DOHH2 (cell line): ENCODE results near the gene RPS5.

ENCODE experiments used
- H3F3A ChIP-seq: fragments of 200-600 bp; sonication (generic), shearing (Covaris generic); 2 replicates; pipeline ENCODE4 v1.6.0; 2016; ENCODE audit warnings: antibody characterized with exemption, mild to moderate bottlenecking; ENCODE audit not compliant: control insufficient read depth, insufficient read depth
- H3K27ac ChIP-seq: fragments of 200-600 bp; sonication (generic); 2 replicates; pipeline ENCODE4 v1.5.1; 2014; ENCODE audit warnings: low read depth, mild to moderate bottlenecking, low read length, moderate library complexity
- H3K27me3 ChIP-seq: fragments of 200-600 bp; sonication (generic); 2 replicates; pipeline ENCODE4 v1.6.1; 2014; ENCODE audit warnings: mild to moderate bottlenecking, low read length, mixed read lengths; ENCODE audit not compliant: control insufficient read depth
- H3K36me3 ChIP-seq: fragments of 200-600 bp; sonication (generic); 2 replicates; pipeline ENCODE4 v1.6.1; 2014; ENCODE audit warnings: mild to moderate bottlenecking, low read length, moderate library complexity, mixed read lengths; ENCODE audit not compliant: control insufficient read depth
- H3K4me1 ChIP-seq: fragments of 200-600 bp; sonication (generic); 2 replicates; pipeline ENCODE4 v1.6.1; 2014; ENCODE audit warnings: mild to moderate bottlenecking, low read length, mixed read lengths; ENCODE audit not compliant: control insufficient read depth
- H3K4me2 ChIP-seq: fragments of 200-600 bp; sonication (generic); 2 replicates; pipeline ENCODE4 v1.6.0; 2014; ENCODE audit warnings: mild to moderate bottlenecking, low read length, moderate library complexity
- H3K4me3 ChIP-seq: fragments of 200-600 bp; sonication (generic); 2 replicates; pipeline ENCODE4 v1.5.1; 2014; ENCODE audit warnings: mild to moderate bottlenecking, low read length, mixed read lengths
- H3K79me2 ChIP-seq: fragments of 200-600 bp; sonication (generic); 2 replicates; pipeline ENCODE4 v1.6.1; 2014; ENCODE audit warnings: mild to moderate bottlenecking, low read length, mixed read lengths; ENCODE audit not compliant: control insufficient read depth
- H3K9me2 ChIP-seq: fragments of 200-600 bp; sonication (generic); replicated peaks from 2 replicates; pipeline ENCODE4 v1.6.1; 2014; ENCODE audit warnings: mild to moderate bottlenecking, low read length, mixed read lengths; ENCODE audit not compliant: control insufficient read depth
- H3K9me3 ChIP-seq: fragments of 200-600 bp; sonication (generic); 2 replicates; pipeline ENCODE4 v1.6.1; 2014; ENCODE audit warnings: antibody characterized with exemption, low read length, mixed read lengths; ENCODE audit not compliant: control insufficient read depth, insufficient read depth
- H4K20me1 ChIP-seq: fragments of 200-600 bp; sonication (generic); 2 replicates; pipeline ENCODE4 v1.6.0; 2014; ENCODE audit warnings: low read depth, mild to moderate bottlenecking, antibody characterized with exemption, low read length, moderate library complexity; ENCODE audit not compliant: control insufficient read depth, insufficient read depth
- EZH2phosphoT487 ChIP-seq: fragments of 200-600 bp; sonication (generic); IDR thresholded peaks from 2 replicates; pipeline ENCODE4 v1.6.1; 2017; ENCODE audit warnings: borderline replicate concordance, mild to moderate bottlenecking, antibody characterized with exemption, low read length, moderate library complexity, mixed read lengths
- TF ChIP-seq, protein P1 (sequence below): fragments of 200-600 bp; sonication (generic); IDR thresholded peaks from one replicate; pipeline ENCODE4 v1.5.1; 2014; ENCODE audit warnings: antibody characterized with exemption, mild to moderate bottlenecking, low read depth, low read length; ENCODE audit not compliant: poor library complexity, severe bottlenecking

RPS5 gene

DNA sequence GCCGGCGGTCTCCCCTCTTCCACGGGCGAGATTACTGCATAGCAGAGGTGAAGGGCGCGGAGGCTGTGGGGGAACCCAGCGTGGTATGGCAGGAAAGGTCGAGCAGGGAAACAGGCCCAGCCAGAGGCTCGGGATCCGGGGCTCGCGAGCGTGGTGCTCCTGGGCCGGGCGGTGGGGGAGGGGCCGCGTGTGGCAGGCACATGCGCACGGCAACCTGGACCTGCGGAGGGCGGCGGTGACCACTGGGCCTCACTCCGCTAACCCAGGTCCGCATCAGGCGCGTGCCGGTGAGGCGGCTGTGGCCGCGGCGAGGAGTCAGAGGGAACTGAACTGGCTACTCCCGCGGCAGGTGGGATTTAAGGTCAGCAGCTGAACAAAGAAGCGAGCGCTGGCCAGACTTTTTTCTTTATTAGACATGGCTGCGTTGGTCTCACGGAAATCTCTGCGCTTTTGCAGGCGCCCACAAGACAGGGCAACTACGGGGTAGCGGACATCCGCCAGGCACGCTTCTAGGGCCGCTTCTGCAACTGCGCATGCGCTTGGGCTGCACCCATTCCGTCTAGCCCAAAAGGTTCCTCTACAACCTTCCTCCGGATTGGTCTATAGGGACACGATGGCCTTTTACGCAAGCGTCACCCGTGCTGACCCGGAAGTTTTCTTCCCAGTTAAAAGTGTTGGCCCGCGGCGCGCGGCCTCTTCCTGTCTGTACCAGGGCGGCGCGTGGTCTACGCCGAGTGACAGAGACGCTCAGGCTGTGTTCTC is at the start of gene RPS5:
Gene RPS5, plus strand, starts transcription at position 694 of the 762 bp plus-strand sequence. CDS start 869 bp downstream, outside the sequence.
- Histone ChIP-seq H3K27me3 (no peaks in the 10 kb centered on the region), H3K4me1 (peaks cover 44% of the 10 kb centered on the region), H3K36me3 (peaks cover 42% of the 10 kb centered on the region), H4K20me1 (peaks cover 14% of the 10 kb centered on the region), H3K4me2 (peak within 1 kb of the TSS; percentile 98), H3K9me2 (no peaks in the 10 kb centered on the region), H3K9me3 (no peaks in the 10 kb centered on the region), H3K27ac (peak within 1 kb of the TSS; percentile 82), H3K79me2 (peaks cover 69% of the 10 kb centered on the region), H3K4me3 (peak within 1 kb of the TSS; percentile 88), H3F3A (peaks cover 13% of the 10 kb centered on the region)
- TF ChIP-seq EZH2phosphoT487 = no peak
- TF ChIP-seq, protein P1, sequence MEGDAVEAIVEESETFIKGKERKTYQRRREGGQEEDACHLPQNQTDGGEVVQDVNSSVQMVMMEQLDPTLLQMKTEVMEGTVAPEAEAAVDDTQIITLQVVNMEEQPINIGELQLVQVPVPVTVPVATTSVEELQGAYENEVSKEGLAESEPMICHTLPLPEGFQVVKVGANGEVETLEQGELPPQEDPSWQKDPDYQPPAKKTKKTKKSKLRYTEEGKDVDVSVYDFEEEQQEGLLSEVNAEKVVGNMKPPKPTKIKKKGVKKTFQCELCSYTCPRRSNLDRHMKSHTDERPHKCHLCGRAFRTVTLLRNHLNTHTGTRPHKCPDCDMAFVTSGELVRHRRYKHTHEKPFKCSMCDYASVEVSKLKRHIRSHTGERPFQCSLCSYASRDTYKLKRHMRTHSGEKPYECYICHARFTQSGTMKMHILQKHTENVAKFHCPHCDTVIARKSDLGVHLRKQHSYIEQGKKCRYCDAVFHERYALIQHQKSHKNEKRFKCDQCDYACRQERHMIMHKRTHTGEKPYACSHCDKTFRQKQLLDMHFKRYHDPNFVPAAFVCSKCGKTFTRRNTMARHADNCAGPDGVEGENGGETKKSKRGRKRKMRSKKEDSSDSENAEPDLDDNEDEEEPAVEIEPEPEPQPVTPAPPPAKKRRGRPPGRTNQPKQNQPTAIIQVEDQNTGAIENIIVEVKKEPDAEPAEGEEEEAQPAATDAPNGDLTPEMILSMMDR = no peak

DNA sequence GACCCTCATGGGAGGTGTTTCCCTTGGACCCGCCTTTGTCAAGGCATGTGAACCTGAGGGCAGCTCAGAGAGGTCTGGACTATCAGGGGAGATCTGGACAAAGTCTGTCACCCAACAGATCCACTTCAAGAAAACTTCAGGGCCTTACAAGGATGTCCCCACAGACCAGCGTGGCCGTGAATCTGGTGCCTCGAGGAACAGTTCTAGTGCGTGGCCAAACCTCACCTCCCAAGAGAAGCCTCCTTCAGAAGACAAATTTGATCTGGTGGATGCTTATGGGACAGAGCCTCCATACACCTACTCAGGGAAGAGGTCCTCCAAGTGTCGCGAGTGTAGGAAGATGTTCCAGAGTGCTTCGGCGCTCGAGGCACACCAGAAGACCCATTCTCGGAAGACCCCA is 48.7 kb upstream of the RPS5 start:
- peaks cover 27% of the 10 kb centered on the region for H3K36me3 ChIP-seq

DNA sequence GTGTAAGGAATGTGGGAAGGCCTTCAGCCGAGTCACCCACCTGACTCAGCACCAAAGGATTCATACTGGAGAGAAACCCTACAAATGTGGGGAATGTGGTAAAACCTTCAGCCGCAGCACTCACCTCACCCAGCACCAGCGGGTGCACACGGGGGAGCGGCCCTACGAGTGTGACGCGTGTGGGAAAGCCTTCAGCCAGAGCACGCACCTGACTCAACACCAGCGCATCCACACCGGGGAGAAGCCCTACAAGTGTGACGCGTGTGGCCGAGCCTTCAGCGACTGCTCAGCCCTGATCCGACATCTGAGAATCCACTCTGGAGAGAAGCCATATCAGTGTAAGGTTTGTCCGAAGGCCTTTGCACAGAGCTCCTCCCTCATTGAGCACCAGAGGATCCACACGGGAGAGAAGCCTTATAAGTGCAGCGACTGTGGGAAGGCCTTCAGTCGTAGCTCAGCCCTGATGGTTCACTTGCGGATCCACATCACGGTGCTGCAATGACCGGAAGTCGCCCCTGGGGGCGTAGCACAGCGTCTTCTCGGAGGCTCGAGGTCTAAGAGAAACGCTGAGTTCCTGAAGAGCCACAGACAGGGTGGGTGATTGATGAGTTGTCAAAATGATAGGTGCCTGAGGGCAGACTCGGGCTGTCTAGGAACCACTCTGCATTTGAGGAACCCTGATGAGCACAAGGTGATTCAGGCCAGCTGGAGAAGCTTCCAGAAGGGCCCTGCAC is 48.1 kb upstream of the RPS5 start:
- peaks cover 27% of the 10 kb centered on the region for H3K36me3 ChIP-seq
- H3K9me2 ChIP-seq = no peaks in the 10 kb centered on the region
- H3K4me3 ChIP-seq = no peak overlapping the region
- H3K27ac ChIP-seq = no peak overlapping the region
- no peaks in the 10 kb centered on the region for H4K20me1 ChIP-seq
- H3F3A ChIP-seq = no peaks in the 10 kb centered on the region
- no peak overlapping the region for H3K4me2 ChIP-seq
- H3K27me3 ChIP-seq = no peaks in the 10 kb centered on the region
- H3K4me1 ChIP-seq = no peaks in the 10 kb centered on the region
- H3K79me2 ChIP-seq = no peaks in the 10 kb centered on the region
- TF ChIP-seq, protein P1 = no peak
- no peak for TF ChIP-seq EZH2phosphoT487
- H3K9me3 ChIP-seq = no peaks in the 10 kb centered on the region

More for the DNA sequence above, 48.7 kb upstream of the RPS5 start:
- no peaks in the 10 kb centered on the region for H3K4me1 ChIP-seq
- H3F3A ChIP-seq = no peaks in the 10 kb centered on the region
- no peak overlapping the region for H3K27ac ChIP-seq
- H3K79me2 ChIP-seq = no peaks in the 10 kb centered on the region
- H3K4me2 ChIP-seq = no peak overlapping the region
- no peak overlapping the region for H3K4me3 ChIP-seq
- H4K20me1 ChIP-seq = no peaks in the 10 kb centered on the region
- H3K27me3 ChIP-seq = no peaks in the 10 kb centered on the region
- H3K9me3 ChIP-seq = no peaks in the 10 kb centered on the region
- H3K9me2 ChIP-seq = no peaks in the 10 kb centered on the region
- TF ChIP-seq, protein P1 = no peak
- no peak for TF ChIP-seq EZH2phosphoT487
